Measurements from ENCODE around the gene PHETA1.

GRCh38 chr12:111406474-111407376 lies 37.8 kb upstream of the PHETA1 start:
- TF ChIP-seq CTCF (IDR thresholded peaks at IDR 0.05; ENCODE audit: low read depth, low read length), result no peak
- 0 out of 2 replicates have a peak, but pooled peaks have one; percentile 56 for TF ChIP-seq EZH2phosphoT487 (IDR thresholded peaks at IDR 0.05; ENCODE audit: low read depth)
